ENCODE results near the gene TBC1D24.
"Not testable (repeated sequence)": the region's sequence is repeated elsewhere in the genome, so short reads cannot be mapped to it uniquely, and the experiment has no call there.

Gene TBC1D24

GRCh38 chr16:2474877-2475412 is at the start of gene TBC1D24:
Gene TBC1D24 (plus strand): TSS chr16:2475127. CDS start chr16:2496149, 21,022 bp downstream.
- DNase-seq (ENCODE audit: low spot score) = peak; percentile 94

GRCh38 chr16:2425825-2426430 is 49.0 kb upstream of the TBC1D24 start:
- no peak for DNase-seq (ENCODE audit: low spot score)

- no peak for DNase-seq (ENCODE audit: low spot score)
Observed at GRCh38 chr16:2426941-2427361, 48.0 kb upstream of the TBC1D24 start.

- no peak for DNase-seq (ENCODE audit: low spot score)
Observed at GRCh38 chr16:2427526-2427925, 47.4 kb upstream of the TBC1D24 start.

- no peak for DNase-seq (ENCODE audit: low spot score)
Observed at GRCh38 chr16:2428051-2428783, 46.7 kb upstream of the TBC1D24 start.

- no peak for DNase-seq (ENCODE audit: low spot score)
Observed at GRCh38 chr16:2428784-2429033, 46.2 kb upstream of the TBC1D24 start.

GRCh38 chr16:2429034-2429770 is 45.7 kb upstream of the TBC1D24 start, which contains the start of gene CCNF:
Gene CCNF (plus strand): TSS chr16:2429447. CDS start chr16:2429482, 35 bp downstream.
- peak; percentile 100 for DNase-seq (ENCODE audit: low spot score)

- no peak for DNase-seq (ENCODE audit: low spot score)
Observed at GRCh38 chr16:2429771-2430663, 44.9 kb upstream of the TBC1D24 start.

GRCh38 chr16:2432286-2432685 is 42.6 kb upstream of the TBC1D24 start:
- DNase-seq (ENCODE audit: low spot score) = no peak

- DNase-seq (ENCODE audit: low spot score) = no peak
Observed at GRCh38 chr16:2432801-2433505, 42.0 kb upstream of the TBC1D24 start.

GRCh38 chr16:2435236-2435635 is 39.7 kb upstream of the TBC1D24 start:
- not testable (repeated sequence) for DNase-seq (ENCODE audit: low spot score)

GRCh38 chr16:2436110-2436509 is 38.8 kb upstream of the TBC1D24 start:
- no peak for DNase-seq (ENCODE audit: low spot score)

- DNase-seq (ENCODE audit: low spot score) = no peak
Observed at GRCh38 chr16:2437032-2437790, 37.7 kb upstream of the TBC1D24 start.

- no peak for DNase-seq (ENCODE audit: low spot score)
Observed at GRCh38 chr16:2438121-2438520, 36.8 kb upstream of the TBC1D24 start.

GRCh38 chr16:2439598-2439997 is 35.3 kb upstream of the TBC1D24 start:
- DNase-seq (ENCODE audit: low spot score) = no peak

GRCh38 chr16:2441143-2441804 is 33.7 kb upstream of the TBC1D24 start:
- not testable (repeated sequence) for DNase-seq (ENCODE audit: low spot score)

GRCh38 chr16:2443555-2443954 is 31.4 kb upstream of the TBC1D24 start:
- no peak for DNase-seq (ENCODE audit: low spot score)

- DNase-seq (ENCODE audit: low spot score) = no peak
Observed at GRCh38 chr16:2447920-2448583, 26.9 kb upstream of the TBC1D24 start.

GRCh38 chr16:2449118-2449517 is 25.8 kb upstream of the TBC1D24 start:
- no peak for DNase-seq (ENCODE audit: low spot score)

Data from ecto neural progenitor cell (in vitro differentiated cells).